HCEC 1CT (cell line): ENCODE results near the gene RSKR.
"Not testable (repeated sequence)": the region's sequence is repeated elsewhere in the genome, so short reads cannot be mapped to it uniquely, and the experiment has no call there.

Source experiments
- DNase-seq: peaks from one replicate; pipeline ENCODE4 v3.0.0-alpha.2; 2017

The RSKR gene

GRCh38 chr17:28622186-28622585, 8.2 kb upstream of the RSKR start:
- no peak for DNase-seq

- DNase-seq, result no peak
Measured at GRCh38 chr17:28620010-28620409, 6.0 kb upstream of the RSKR start.

DNA sequence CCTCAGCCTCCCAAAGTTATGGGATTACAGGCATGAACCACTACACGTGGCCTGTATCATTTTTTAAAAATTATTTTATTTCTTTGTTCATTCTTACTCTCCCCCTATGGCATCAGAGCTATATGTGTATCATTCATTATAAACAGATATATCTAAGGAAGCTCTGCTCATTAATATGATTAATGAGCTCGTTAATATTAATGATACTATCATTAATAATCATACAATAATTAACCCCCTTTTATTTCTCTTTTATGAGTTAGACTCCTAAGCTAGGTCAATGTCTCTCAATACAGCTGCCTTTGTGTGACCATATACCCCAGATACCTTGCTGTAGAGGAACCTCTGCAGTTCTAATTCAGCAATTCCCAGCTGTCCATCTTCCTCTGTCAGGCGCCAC, 4.5 kb upstream of the RSKR start:
- no peak for DNase-seq

GRCh38 chr17:28616281-28616680, 2.3 kb upstream of the RSKR start:
- DNase-seq, result no peak

DNA sequence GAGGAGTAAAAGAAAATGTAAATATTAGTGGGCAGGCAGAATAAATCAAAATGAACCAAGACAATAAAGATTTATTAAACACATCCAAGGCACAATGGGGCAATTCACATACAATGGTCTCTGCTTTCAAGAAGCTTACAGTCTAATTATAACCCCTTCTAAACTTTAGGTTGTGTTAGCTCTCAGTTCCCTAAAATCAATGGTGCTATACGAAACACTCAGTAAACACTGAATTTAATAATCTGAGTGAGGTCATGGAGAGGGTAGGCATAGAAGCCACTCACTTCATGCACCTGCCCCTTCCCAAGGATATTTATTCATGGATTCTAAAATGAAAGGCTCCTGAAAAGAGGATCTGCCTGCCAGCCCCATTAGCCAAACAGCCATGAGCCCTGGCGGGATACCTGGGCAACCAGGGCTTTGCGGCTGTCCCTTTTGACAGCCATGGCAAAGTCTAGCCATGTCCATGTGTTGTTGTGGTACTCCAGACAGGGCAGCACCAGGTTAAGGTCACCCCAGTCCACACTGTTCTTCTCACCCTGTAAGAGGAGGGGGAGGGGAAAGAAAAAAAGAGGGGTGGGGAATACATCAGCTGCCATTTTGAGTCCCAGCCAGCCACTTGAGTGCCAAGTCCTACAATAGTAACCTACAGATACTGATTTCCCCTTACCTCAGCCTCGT, 1.4 kb upstream of the RSKR start:
- DNase-seq, result no peak

GRCh38 chr17:28612936-28613872, 781 bp downstream of the RSKR start:
- peak; percentile 23 for DNase-seq

DNA sequence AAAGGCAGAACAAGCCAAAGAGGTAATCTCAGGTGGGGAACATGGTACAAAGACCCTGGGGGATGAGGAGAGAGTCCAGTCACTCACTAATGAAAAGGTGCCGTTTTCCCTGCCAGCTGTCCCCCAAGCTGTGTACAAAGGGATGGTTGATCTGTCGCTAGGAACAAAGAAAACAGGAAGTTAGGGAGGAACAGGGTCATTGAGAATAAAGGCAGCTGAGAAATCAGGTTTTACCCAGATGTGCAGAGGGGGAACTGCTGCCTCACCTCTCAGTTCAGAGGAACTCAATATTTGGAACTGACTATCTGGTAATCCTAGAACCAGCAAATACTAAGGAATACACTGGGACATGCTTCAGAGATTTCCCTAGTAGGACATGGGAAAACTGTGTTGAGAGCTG, 1.5 kb downstream of the RSKR start:
- no peak for DNase-seq

- no peak for DNase-seq
Measured at GRCh38 chr17:28610376-28610775, 3.6 kb downstream of the RSKR start.

GRCh38 chr17:28604031-28604430, 10.0 kb downstream of the RSKR start:
- DNase-seq, result not testable (repeated sequence)

DNA sequence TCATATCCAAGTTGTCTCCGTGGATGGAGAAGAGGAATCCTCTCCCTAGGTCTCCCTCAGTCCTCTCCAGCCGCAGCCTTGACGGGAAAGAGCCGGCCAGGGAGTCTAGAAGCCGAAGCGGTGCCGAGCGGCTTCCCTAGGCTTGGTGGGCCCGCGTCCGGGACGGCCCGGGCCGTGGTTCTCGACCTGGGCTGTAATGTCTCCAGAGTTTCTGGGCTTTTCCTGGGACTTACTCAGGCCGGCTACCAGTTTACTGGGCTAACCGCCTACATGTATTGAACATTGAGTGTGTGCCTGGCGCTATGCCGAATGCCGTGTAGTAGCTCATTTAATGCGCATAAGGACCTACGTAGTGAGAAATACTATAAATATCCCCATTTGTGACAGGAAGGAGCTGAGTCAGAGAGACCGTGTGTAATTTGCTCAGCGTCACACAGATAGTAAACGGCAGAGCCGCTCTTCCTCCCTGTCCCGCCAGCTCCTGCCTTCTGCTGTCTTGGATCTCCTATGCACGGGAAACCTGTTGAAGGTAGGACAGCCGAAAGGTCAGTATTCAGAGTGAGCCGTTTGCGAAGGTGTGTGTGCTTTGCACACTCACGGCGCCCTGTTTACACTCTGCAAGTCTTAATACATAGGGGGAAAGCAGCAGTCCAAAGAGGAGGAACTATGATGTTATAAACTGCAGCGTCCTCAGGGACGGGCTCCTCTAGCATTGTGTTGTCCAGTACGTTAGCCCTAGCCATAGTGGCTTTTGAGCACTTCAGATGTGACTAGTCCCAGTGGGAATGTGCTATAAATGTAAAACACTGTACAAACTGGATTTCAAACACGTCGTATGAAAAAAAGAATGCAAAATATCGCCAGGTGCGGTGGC, 14.4 kb downstream of the RSKR start:
- peak; percentile 94 for DNase-seq

- DNase-seq, result peak; percentile 91
Measured at GRCh38 chr17:28598799-28599310, 15.1 kb downstream of the RSKR start, which contains the start of gene SPAG5. SPAG5 (minus strand) TSS chr17:28599025; CDS start chr17:28598946, 79 bp downstream.

DNA sequence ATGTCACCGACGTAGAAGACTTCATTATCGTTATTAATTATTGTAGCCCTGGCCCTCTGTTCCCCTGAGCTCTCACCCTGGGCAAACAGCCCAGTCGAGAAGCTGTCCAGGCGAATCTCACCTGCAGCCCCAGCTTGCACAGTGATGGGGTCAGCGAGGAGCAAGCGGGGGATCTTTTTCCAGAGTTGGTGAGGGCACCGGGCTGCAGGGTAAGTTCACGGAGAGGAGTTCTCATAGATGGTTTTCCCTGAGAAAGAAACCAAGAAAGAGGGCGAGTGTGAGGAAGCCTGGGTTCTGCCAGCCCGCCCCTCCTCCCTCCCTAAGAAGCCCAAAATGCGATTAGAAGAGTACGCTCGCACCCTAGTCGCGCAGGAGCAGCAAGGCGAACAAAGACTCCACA, 15.6 kb downstream of the RSKR start:
- DNase-seq, result no peak

DNA sequence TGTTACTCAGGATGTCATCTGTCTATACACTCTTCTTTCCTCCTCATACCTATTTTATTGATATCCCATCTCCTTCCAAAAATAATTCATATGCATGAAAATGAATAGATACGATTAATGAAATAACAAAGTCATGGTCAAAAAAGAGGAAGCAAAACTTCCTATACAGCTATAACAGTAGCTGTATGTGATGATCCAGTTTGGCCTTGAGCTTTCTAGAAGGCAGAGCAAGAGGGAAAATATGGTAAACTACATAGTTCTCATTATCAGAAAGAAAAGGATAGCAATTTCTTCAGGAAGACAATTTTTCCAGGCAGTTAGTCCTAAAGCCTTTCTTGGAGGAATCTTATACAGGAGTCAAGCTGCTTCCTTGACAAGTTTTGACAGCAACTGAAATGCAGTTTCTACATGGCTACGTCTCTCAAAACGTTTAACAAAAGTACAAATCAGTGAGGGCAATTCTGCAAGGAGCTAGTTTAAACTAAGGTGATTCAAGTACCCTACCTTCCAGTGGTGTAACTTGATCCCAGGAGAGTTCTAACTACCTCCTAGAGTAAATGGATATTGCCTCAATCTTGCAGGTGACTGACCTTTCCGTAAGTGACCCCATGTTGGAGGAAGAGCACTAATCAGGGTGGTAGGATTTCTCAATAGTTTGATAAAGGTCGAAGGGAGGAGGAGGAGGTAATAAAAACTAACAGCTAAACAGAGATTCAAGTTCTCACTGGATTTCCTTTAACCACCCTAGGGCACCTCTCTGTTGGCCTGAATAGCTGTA, 16.2 kb downstream of the RSKR start:
- DNase-seq, result no peak

- no peak for DNase-seq
Measured at GRCh38 chr17:28592260-28592659, 21.7 kb downstream of the RSKR start.

GRCh38 chr17:28585851-28586250, 28.1 kb downstream of the RSKR start:
- DNase-seq, result no peak

DNA sequence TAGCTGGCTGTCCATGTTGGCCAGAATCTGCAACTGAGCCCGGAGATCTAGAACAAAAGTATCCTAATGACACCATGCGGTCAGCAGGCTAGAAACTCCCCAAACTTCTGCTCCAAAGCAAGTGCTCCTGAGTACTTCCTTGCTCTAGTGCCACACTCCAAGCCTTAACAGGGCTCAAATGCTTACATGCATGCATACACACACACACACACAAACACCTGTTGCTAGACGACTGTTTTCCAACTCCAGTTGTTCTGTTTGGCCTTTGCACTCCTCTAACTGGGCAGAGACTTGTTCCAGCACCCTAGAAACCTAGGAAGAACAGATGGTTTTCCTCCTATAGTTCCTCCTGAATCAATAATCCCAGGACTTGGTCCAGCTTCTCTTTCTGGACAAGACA, 29.6 kb downstream of the RSKR start:
- DNase-seq, result no peak

DNA sequence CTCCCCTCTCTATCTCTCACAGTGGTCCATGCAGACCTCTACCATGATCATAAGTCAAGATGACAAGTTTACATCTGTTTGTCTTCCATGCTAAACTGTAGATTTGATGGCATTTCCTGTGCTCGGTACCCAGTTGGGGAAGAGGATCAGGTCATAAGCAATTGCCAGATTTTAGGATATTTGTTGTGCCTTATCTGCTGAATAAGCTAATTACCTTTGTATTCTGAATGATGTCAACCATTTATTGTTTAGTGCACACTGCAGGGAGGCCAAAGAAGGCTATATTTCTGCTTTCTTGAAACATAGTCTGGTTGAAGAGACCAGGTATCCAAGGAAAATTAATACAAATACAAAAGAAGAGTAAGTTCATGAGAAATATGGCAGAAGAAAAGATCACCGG, 31.5 kb downstream of the RSKR start:
- DNase-seq, result no peak

GRCh38 chr17:28580959-28581358, 33.0 kb downstream of the RSKR start:
- DNase-seq, result no peak

- no peak for DNase-seq
Measured at GRCh38 chr17:28579526-28579925, 34.5 kb downstream of the RSKR start.

GRCh38 chr17:28578246-28579195, 35.5 kb downstream of the RSKR start:
- DNase-seq, result no peak

DNA sequence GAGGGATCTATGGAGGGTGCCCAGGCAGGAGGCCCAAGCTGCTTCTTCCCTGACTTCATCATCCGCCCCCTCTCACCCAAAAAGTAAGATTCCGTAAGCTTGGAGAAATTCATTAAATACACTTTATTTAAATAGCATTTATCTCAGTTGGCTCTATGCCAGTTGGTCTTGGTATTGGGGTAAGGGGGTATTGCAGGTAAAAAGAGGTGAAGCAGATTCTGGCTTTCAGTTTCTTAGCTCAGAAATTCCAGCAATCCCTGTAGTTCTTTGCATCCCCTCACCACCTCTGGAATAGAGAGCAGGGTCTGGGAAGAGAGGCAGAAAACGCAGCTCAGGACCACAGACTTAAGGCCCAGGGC, 36.5 kb downstream of the RSKR start:
- DNase-seq, result no peak
